Measurements from ENCODE around the gene ANXA2.
"Not testable (repeated sequence)": the region's sequence is repeated elsewhere in the genome, so short reads cannot be mapped to it uniquely, and the experiment has no call there.

The ANXA2 gene

GRCh38 chr15:60363903-60364611 is 33.7 kb downstream of the ANXA2 start:
- DNase-seq, result no peak

- DNase-seq, result no peak
Observed at GRCh38 chr15:60363087-60363549, 34.7 kb downstream of the ANXA2 start.

- DNase-seq, result no peak
Observed at GRCh38 chr15:60362321-60363086, 35.3 kb downstream of the ANXA2 start.

- DNase-seq, result not testable (repeated sequence)
Observed at GRCh38 chr15:60359738-60360137, 38.0 kb downstream of the ANXA2 start.

- no peak for DNase-seq
Observed at GRCh38 chr15:60358935-60359682, 38.7 kb downstream of the ANXA2 start.

GRCh38 chr15:60356832-60357231 is 41.0 kb downstream of the ANXA2 start:
- DNase-seq, result no peak

- DNase-seq, result no peak
Observed at GRCh38 chr15:60355148-60355857, 42.5 kb downstream of the ANXA2 start.

GRCh38 chr15:60353245-60353920 is 44.4 kb downstream of the ANXA2 start:
- DNase-seq, result no peak

GRCh38 chr15:60352525-60352924 is 45.3 kb downstream of the ANXA2 start:
- no peak for DNase-seq

GRCh38 chr15:60351066-60351465 is 46.7 kb downstream of the ANXA2 start:
- no peak for DNase-seq

GRCh38 chr15:60350108-60350507 is 47.7 kb downstream of the ANXA2 start:
- no peak for DNase-seq

GRCh38 chr15:60349589-60349988 is 48.2 kb downstream of the ANXA2 start:
- no peak for DNase-seq

- no peak for DNase-seq
Observed at GRCh38 chr15:60347480-60348049, 50.2 kb downstream of the ANXA2 start.

GRCh38 chr15:60346653-60347052 is 51.1 kb downstream of the ANXA2 start:
- DNase-seq, result no peak

GRCh38 chr15:60346077-60346476 is 51.7 kb downstream of the ANXA2 start:
- DNase-seq, result no peak

- DNase-seq, result no peak
Observed at GRCh38 chr15:60345598-60345997, 52.2 kb downstream of the ANXA2 start.

GRCh38 chr15:60344987-60345386 is 52.8 kb downstream of the ANXA2 start:
- DNase-seq, result no peak

GRCh38 chr15:60344461-60344860 is 53.3 kb downstream of the ANXA2 start:
- no peak for DNase-seq

GRCh38 chr15:60343221-60343970 is 54.4 kb downstream of the ANXA2 start:
- DNase-seq, result no peak

- DNase-seq, result no peak
Observed at GRCh38 chr15:60340207-60340921, 57.4 kb downstream of the ANXA2 start.
